Gastroesophageal sphincter (tissue), 4 donors: ENCODE measurements around the gene NGRN. TPM values are rescaled to one million over a fixed set of nuclear protein-coding genes. Genes with fewer than 3 reads are reported as not detected.

Experiments used
- ATAC-seq: fragments of 150-250 bp; one replicate; pipeline ENCODE4 v1.9.1; 2016; ENCODE audit warnings: mild to moderate bottlenecking, moderate library complexity
- H3K27ac ChIP-seq, 4 donors: fragments of 200-600 bp; sonication (generic) in 3 of 4; 1 replicate in 3 of 4; 2 replicates in 1 of 4; pipeline ENCODE4 v1.5.1; 2016 to 2019
- H3K27me3 ChIP-seq: fragments of 200-600 bp; sonication (generic); one replicate; pipeline ENCODE4 v1.5.1; 2019
- H3K36me3 ChIP-seq, 2 donors: fragments of 200-600 bp; sonication (generic); one replicate each; pipeline ENCODE4 v1.5.1; 2019; ENCODE audit warnings: control low read depth in 1 of 2
- H3K4me1 ChIP-seq, 3 donors: fragments of 200-600 bp; sonication (generic); 1 replicate in 2 of 3; 2 replicates in 1 of 3; pipeline ENCODE4 v1.5.1; 2016 to 2019; ENCODE audit warnings: control low read depth in 2 of 3
- H3K4me3 ChIP-seq, 2 donors: fragments of 200-600 bp; sonication (generic); one replicate each; pipeline ENCODE4 v1.5.1; 2019; ENCODE audit warnings: mild to moderate bottlenecking in 1 of 2, moderate library complexity in 1 of 2
- H3K9me3 ChIP-seq, 3 donors: fragments of 200-600 bp; sonication (generic); one replicate each; pipeline ENCODE4 v1.5.1; 2017 to 2019; ENCODE audit warnings: control low read depth in 2 of 3
- EP300 ChIP-seq: sonication (generic); formaldehyde crosslinking; IDR thresholded peaks from one replicate; pipeline ENCODE4 v1.6.1; 2017; ENCODE audit warnings: antibody characterized with exemption, mild to moderate bottlenecking
- POLR2A ChIP-seq, 2 donors: fragments of 450-650 bp; IDR thresholded peaks; one replicate each; pipeline ENCODE4 v1.6.1; 2017; ENCODE audit warnings: antibody characterized with exemption in 2 of 2, mild to moderate bottlenecking in 2 of 2, moderate library complexity in 1 of 2
- POLR2AphosphoS5 ChIP-seq: sonication (generic); formaldehyde crosslinking; IDR thresholded peaks from one replicate; pipeline ENCODE4 v1.6.1; 2017; ENCODE audit warnings: antibody characterized with exemption
- WGBS, 2 donors: methylation state at CpG; one replicate each; pipeline ENCODE4 v1.1.5; 2018; ENCODE audit warnings: low coverage in 1 of 2; 5-methylcytosine and 5-hydroxymethylcytosine counted together
- total RNA-seq, 4 donors: library from RNA; depleted of rRNA; stranded (reverse); fragments of >200 nt; gene quantifications; one replicate each; pipeline ENCODE4 v1.1.0, GENCODE V29; 2016
- TF ChIP-seq, protein P1 (sequence below), 4 experiments: fragments of 200-600 bp in 2 of 4; fragments of 450-650 bp in 2 of 4; sonication (generic) in 1 of 4; IDR thresholded peaks; one replicate each; pipeline ENCODE4 v1.5.1; 2017 to 2019; ENCODE audit warnings: antibody characterized with exemption in 4 of 4, mild to moderate bottlenecking in 2 of 4, moderate library complexity in 2 of 4

Gene NGRN
- total RNA-seq, 4 donors from 2014 or later, result 127 to 182 (median 151) TPM

GRCh38 chr15:90266061-90266431 lies 574 bp downstream of the NGRN start:
- peak overlapping the region; percentile 92 to 99 (median 98) for H3K27ac ChIP-seq
- peaks cover 9 to 58% (median 24%) of the 10 kb centered on the region in 3 donors for H3K4me1 ChIP-seq
- WGBS, 2 donors, result 0% methylated on average over 2 to 3 of the region's 16 CpGs
- peaks cover 0 to 26% of the 10 kb centered on the region in 2 donors for H3K36me3 ChIP-seq
- H3K27me3 ChIP-seq, result no peaks in the 10 kb centered on the region
- H3K9me3 ChIP-seq, result no peaks in the 10 kb centered on the region
- TF ChIP-seq POLR2AphosphoS5, result no peak
- no peak for TF ChIP-seq EP300
- TF ChIP-seq POLR2A (IDR thresholded peaks at IDR 0.05), result no peak
- TF ChIP-seq, protein P1, sequence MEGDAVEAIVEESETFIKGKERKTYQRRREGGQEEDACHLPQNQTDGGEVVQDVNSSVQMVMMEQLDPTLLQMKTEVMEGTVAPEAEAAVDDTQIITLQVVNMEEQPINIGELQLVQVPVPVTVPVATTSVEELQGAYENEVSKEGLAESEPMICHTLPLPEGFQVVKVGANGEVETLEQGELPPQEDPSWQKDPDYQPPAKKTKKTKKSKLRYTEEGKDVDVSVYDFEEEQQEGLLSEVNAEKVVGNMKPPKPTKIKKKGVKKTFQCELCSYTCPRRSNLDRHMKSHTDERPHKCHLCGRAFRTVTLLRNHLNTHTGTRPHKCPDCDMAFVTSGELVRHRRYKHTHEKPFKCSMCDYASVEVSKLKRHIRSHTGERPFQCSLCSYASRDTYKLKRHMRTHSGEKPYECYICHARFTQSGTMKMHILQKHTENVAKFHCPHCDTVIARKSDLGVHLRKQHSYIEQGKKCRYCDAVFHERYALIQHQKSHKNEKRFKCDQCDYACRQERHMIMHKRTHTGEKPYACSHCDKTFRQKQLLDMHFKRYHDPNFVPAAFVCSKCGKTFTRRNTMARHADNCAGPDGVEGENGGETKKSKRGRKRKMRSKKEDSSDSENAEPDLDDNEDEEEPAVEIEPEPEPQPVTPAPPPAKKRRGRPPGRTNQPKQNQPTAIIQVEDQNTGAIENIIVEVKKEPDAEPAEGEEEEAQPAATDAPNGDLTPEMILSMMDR (IDR thresholded peaks at IDR 0.05), result no peak
- H3K4me3 ChIP-seq, result peak overlapping the region; percentile 70 to 86
- peak; percentile 11 for ATAC-seq

- Histone ChIP-seq H3K27me3 (no peaks in the 10 kb centered on the region), H3K36me3 (peaks cover 0 to 30% of the 10 kb centered on the region in 2 donors), H3K4me1 (peaks cover 9 to 62% (median 24%) of the 10 kb centered on the region in 3 donors), H3K9me3 (no peaks in the 10 kb centered on the region), H3K4me3 (peak overlapping the region; percentile 70 to 86), H3K27ac (peak overlapping the region; percentile 92 to 99 (median 98))
- WGBS, 2 donors, result 5 to 12% methylated on average over 15 of the region's 15 CpGs
- TF ChIP-seq, protein P1 (IDR thresholded peaks at IDR 0.05), result no peak
- no peak for TF ChIP-seq POLR2AphosphoS5
- no peak for TF ChIP-seq POLR2A (IDR thresholded peaks at IDR 0.05)
- no peak for TF ChIP-seq EP300
- no peak for ATAC-seq
Observed at GRCh38 chr15:90266485-90266884, 1.0 kb downstream of the NGRN start.

DNA sequence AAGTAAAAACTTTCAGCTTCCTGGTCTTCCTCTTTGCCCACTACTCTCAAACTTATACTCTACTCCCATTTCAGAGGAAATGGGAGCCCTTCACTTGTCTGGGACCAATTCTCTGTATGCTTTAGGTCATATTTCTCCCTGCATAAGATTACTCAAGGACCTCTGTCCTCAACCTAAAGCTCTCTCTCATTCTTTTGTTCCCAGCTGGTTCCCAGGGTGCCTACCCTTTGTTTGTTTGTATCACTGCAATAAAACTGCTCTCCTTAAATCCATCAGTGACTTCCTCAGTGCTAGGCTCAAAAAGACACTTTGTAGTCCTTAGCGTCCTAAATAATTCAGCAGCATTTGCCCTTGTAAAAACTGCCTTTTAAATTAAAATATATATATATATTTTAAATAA lies 2.9 kb downstream of the NGRN start:
- peaks cover 9 to 79% (median 24%) of the 10 kb centered on the region in 3 donors for H3K4me1 ChIP-seq
- no peak for ATAC-seq
- peaks cover 0 to 50% of the 10 kb centered on the region in 2 donors for H3K36me3 ChIP-seq
- H3K4me3 ChIP-seq, result peak overlapping the region in 1 of 2 donors; percentile 86
- H3K27ac ChIP-seq, result no peak overlapping the region
- TF ChIP-seq, protein P1 (IDR thresholded peaks at IDR 0.05), result no peak
- TF ChIP-seq POLR2A (IDR thresholded peaks at IDR 0.05) (no peak), POLR2AphosphoS5 (no peak)
- no peaks in the 10 kb centered on the region for H3K27me3 ChIP-seq
- no peaks in the 10 kb centered on the region for H3K9me3 ChIP-seq
- WGBS, 2 donors, result 50 to 56% methylated on average over 1 of the region's 1 CpG

- Histone ChIP-seq H3K9me3 (no peaks in the 10 kb centered on the region), H3K36me3 (peaks cover 0 to 72% of the 10 kb centered on the region in 2 donors), H3K4me1 (peaks cover 7 to 71% (median 16%) of the 10 kb centered on the region in 3 donors), H3K27me3 (no peaks in the 10 kb centered on the region), H3K27ac (no peak overlapping the region), H3K4me3 (no peak overlapping the region)
- 94 to 100% methylated on average over 2 to 3 of the region's 10 CpGs for WGBS, 2 donors
- no peak for ATAC-seq
- no peak for TF ChIP-seq EP300
- TF ChIP-seq, protein P1 (IDR thresholded peaks at IDR 0.05), result no peak
- no peak for TF ChIP-seq POLR2AphosphoS5
- no peak for TF ChIP-seq POLR2A (IDR thresholded peaks at IDR 0.05)
Observed at GRCh38 chr15:90270502-90271150, 5.2 kb downstream of the NGRN start.
